GM19463 (cell line): ENCODE data around the gene FHOD3.

Experiments
- ATAC-seq: cut with Tn5 transposase; IDR thresholded peaks from one replicate; pipeline ENCODE4 v1.9.1; 2021; ENCODE audit warnings: mild to moderate bottlenecking, moderate library complexity; ENCODE audit not compliant: unreplicated experiment

Gene FHOD3

GRCh38 chr18:36505665-36506064, 208.2 kb downstream of the FHOD3 start:
- no peak for ATAC-seq

- ATAC-seq, result no peak
Measured at GRCh38 chr18:36509646-36510197, 212.2 kb downstream of the FHOD3 start.

GRCh38 chr18:36511791-36512352, 214.4 kb downstream of the FHOD3 start:
- peak; percentile 39 for ATAC-seq

- no peak for ATAC-seq
Measured at GRCh38 chr18:36513556-36513955, 216.0 kb downstream of the FHOD3 start.

GRCh38 chr18:36514778-36515177, 217.3 kb downstream of the FHOD3 start:
- no peak for ATAC-seq

- ATAC-seq, result no peak
Measured at GRCh38 chr18:36516258-36516657, 218.7 kb downstream of the FHOD3 start.

- ATAC-seq, result no peak
Measured at GRCh38 chr18:36516726-36517125, 219.2 kb downstream of the FHOD3 start.

GRCh38 chr18:36518839-36519238, 221.3 kb downstream of the FHOD3 start:
- peak; percentile 17 for ATAC-seq

GRCh38 chr18:36519358-36519757, 221.8 kb downstream of the FHOD3 start:
- ATAC-seq, result peak; percentile 91

- no peak for ATAC-seq
Measured at GRCh38 chr18:36522509-36522908, 225.0 kb downstream of the FHOD3 start.

GRCh38 chr18:36525913-36526312, 228.4 kb downstream of the FHOD3 start:
- no peak for ATAC-seq

GRCh38 chr18:36526611-36527010, 229.1 kb downstream of the FHOD3 start:
- ATAC-seq, result no peak

- no peak for ATAC-seq
Measured at GRCh38 chr18:36527051-36527450, 229.5 kb downstream of the FHOD3 start.

- ATAC-seq, result no peak
Measured at GRCh38 chr18:36527740-36528455, 230.4 kb downstream of the FHOD3 start.

- no peak for ATAC-seq
Measured at GRCh38 chr18:36529747-36530146, 232.2 kb downstream of the FHOD3 start.

- ATAC-seq, result no peak
Measured at GRCh38 chr18:36530676-36531405, 233.3 kb downstream of the FHOD3 start.

GRCh38 chr18:36531636-36532035, 234.1 kb downstream of the FHOD3 start:
- ATAC-seq, result no peak

GRCh38 chr18:36532394-36532793, 234.9 kb downstream of the FHOD3 start:
- ATAC-seq, result no peak

GRCh38 chr18:36532815-36533214, 235.3 kb downstream of the FHOD3 start:
- ATAC-seq, result no peak

GRCh38 chr18:36533446-36534153, 236.1 kb downstream of the FHOD3 start:
- ATAC-seq, result no peak

GRCh38 chr18:36534154-36534688, 236.7 kb downstream of the FHOD3 start:
- peak; percentile 88 for ATAC-seq
